ENCODE results near the gene EXOG.
A peak's percentile ranks its signal among the peaks of the same experiment; 100 is the strongest.

The EXOG gene

GRCh38 chr3:38473229-38473628 lies 22.9 kb upstream of the EXOG start:
- DNase-seq (ENCODE audit: low spot score) = no peak

- DNase-seq (ENCODE audit: low spot score) = no peak
Observed at GRCh38 chr3:38474928-38475605, 21.1 kb upstream of the EXOG start.

GRCh38 chr3:38475716-38476115 lies 20.4 kb upstream of the EXOG start:
- DNase-seq (ENCODE audit: low spot score) = no peak

- no peak for DNase-seq (ENCODE audit: low spot score)
Observed at GRCh38 chr3:38476157-38476756, 19.9 kb upstream of the EXOG start.

GRCh38 chr3:38477057-38477820 lies 18.9 kb upstream of the EXOG start:
- no peak for DNase-seq (ENCODE audit: low spot score)

- no peak for DNase-seq (ENCODE audit: low spot score)
Observed at GRCh38 chr3:38477839-38478450, 18.2 kb upstream of the EXOG start.

GRCh38 chr3:38478901-38479300 lies 17.2 kb upstream of the EXOG start:
- DNase-seq (ENCODE audit: low spot score) = no peak

GRCh38 chr3:38479431-38480092 lies 16.6 kb upstream of the EXOG start:
- DNase-seq (ENCODE audit: low spot score) = peak; percentile 50

GRCh38 chr3:38480093-38480445 lies 16.1 kb upstream of the EXOG start:
- DNase-seq (ENCODE audit: low spot score) = no peak

GRCh38 chr3:38480930-38481329 lies 15.2 kb upstream of the EXOG start:
- DNase-seq (ENCODE audit: low spot score) = no peak

GRCh38 chr3:38482951-38483350 lies 13.2 kb upstream of the EXOG start:
- no peak for DNase-seq (ENCODE audit: low spot score)

- no peak for DNase-seq (ENCODE audit: low spot score)
Observed at GRCh38 chr3:38487323-38487722, 8.8 kb upstream of the EXOG start.

- no peak for DNase-seq (ENCODE audit: low spot score)
Observed at GRCh38 chr3:38488949-38489348, 7.2 kb upstream of the EXOG start.

GRCh38 chr3:38489766-38490165 lies 6.4 kb upstream of the EXOG start:
- DNase-seq (ENCODE audit: low spot score) = no peak

GRCh38 chr3:38490281-38491030 lies 5.7 kb upstream of the EXOG start:
- no peak for DNase-seq (ENCODE audit: low spot score)

- DNase-seq (ENCODE audit: low spot score) = no peak
Observed at GRCh38 chr3:38491215-38491614, 4.9 kb upstream of the EXOG start.

GRCh38 chr3:38493031-38493430 lies 3.1 kb upstream of the EXOG start:
- no peak for DNase-seq (ENCODE audit: low spot score)

GRCh38 chr3:38497031-38497430 lies 891 bp downstream of the EXOG start:
- peak; percentile 15 for DNase-seq (ENCODE audit: low spot score)

- DNase-seq (ENCODE audit: low spot score) = no peak
Observed at GRCh38 chr3:38500688-38501417, 4.7 kb downstream of the EXOG start.

GRCh38 chr3:38507120-38507519 lies 11.0 kb downstream of the EXOG start:
- DNase-seq (ENCODE audit: low spot score) = no peak

GRCh38 chr3:38509732-38510131 lies 13.6 kb downstream of the EXOG start:
- no peak for DNase-seq (ENCODE audit: low spot score)

Data from activated CD4-positive, alpha-beta T cell treated with anti-CD3 and anti-CD28 coated beads, Interleukin-2, Interleukin-4, amounts not matched to agents 100 ng/mL and 50 ng/mL, durations not matched to agents 16 hours and 8 hours (primary cell).